ENCODE measurements around the gene SERHL2. TPM values are rescaled to one million over a fixed set of nuclear protein-coding genes. Genes with fewer than 3 reads are reported as not detected.

SERHL2 gene
- total and polyA plus RNA-seq, 2 donors (not counting 3 experiments of a cell fraction or from before 2014, with no cell fraction given), result 0.80 to 2.0 TPM

DNA sequence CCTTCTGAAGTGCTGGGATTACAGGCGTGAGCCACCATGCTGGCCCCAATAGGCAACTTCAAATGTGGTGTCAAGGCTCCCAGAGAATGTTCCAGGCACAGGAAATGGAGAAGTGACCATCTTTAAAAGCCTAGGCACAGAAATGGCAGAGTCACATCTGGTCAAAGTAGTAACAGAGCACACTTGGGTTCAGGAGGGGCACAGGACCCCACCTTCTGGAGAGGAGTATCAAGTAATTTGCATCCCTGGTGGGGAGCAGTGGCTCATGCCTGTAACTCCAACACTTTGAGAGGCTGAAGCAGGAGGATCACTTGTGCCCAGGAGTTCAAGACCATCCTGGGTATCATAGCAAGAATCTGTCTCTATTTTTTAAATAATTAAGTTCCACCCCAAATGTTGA is 29.2 kb downstream of the SERHL2 start:
- Histone ChIP-seq H3K79me2 (ENCODE audit: control insufficient read depth, insufficient read depth, low read length) (peaks cover 15% of the 10 kb centered on the region), H2AFZ (ENCODE audit: low read depth, low read length) (no peak overlapping the region), H3K27ac (ENCODE audit: insufficient read depth, low read depth, low read length) (no peak overlapping the region), H3K4me3 (replicated peaks in 1 of 3; ENCODE audit: insufficient read depth in 1 of 3, low read depth in 1 of 3, low read length in 3 of 3) (no peak overlapping the region), H3K9me1 (replicated peaks; ENCODE audit: control insufficient read depth, extremely low read depth, insufficient read depth, low read length) (no peaks in the 10 kb centered on the region), H4K20me1 (replicated peaks; ENCODE audit: control insufficient read depth, extremely low read depth, insufficient read depth, low read length) (no peaks in the 10 kb centered on the region), H3K4me1 (ENCODE audit: control insufficient read depth, extremely low read depth, insufficient read depth, low read length) (peaks cover 3% of the 10 kb centered on the region), H3K36me3 (ENCODE audit: control insufficient read depth in 2 of 2, extremely low read depth in 1 of 2, insufficient read depth in 2 of 2, low read length in 2 of 2) (peaks cover 19 to 42% of the 10 kb centered on the region in 2 experiments), H3K9ac (replicated peaks; ENCODE audit: extremely low read depth, insufficient read depth, low read length) (no peak overlapping the region), H3K4me2 (ENCODE audit: insufficient read depth, low read length) (no peak overlapping the region), H3K9me3 (replicated peaks; ENCODE audit: control insufficient read depth, insufficient read depth, low read length) (no peaks in the 10 kb centered on the region), H3K27me3 (ENCODE audit: control insufficient read depth in 2 of 2, insufficient read depth in 2 of 2, low read length in 2 of 2) (no peaks in the 10 kb centered on the region)
- CTCF ChIA-PET, result no interaction called here
- no TSS peak for BruUV-seq (replicated peaks)
- DNase-seq (ENCODE audit: low read depth, low spot score) (no peak), FAIRE-seq (no peak)
- POLR2A ChIA-PET, result no interaction called here
- no peak for TF ChIP-seq EZH2 (IDR thresholded peaks at IDR 0.05; ENCODE audit: borderline replicate concordance, low read depth, low read length, severe bottlenecking)
- intact Hi-C loops (cut with micrococcal nuclease) (no loop called here), dilution Hi-C loops (cut with MboI; ENCODE audit: extremely low pct_ligation_motif_present, low sequenced_read_pairs) (no loop called here)

DNA sequence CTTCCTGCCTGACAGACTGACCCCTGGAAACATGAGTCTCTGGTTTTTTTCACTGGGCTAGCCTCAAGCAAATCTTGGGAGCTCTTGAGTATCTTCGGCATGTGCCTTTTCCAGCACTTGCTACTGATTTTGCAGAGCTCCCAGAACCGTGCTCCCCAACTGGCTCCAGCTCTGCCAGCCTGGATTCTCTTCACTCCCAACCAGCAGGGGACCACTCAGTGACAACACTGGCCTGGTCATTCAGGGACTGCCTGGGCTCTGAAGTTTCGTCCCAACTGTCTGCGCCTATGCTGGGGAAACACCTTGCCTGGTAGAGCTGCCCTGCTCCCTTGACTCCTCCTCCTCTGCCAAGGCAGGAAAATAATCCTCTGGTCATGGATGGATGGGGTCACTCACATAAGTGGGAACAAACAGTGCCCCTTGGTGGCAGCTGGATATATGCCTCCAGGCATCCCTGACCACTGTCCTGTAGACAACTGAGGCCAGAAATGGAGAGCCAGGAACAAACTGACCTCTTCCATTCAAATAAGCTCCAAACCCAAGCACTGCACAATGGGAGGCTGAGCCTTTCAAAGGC is 30.7 kb downstream of the SERHL2 start:
- Histone ChIP-seq H3K9me1 (replicated peaks; ENCODE audit: control insufficient read depth, extremely low read depth, insufficient read depth, low read length) (no peaks in the 10 kb centered on the region), H3K4me3 (replicated peaks in 1 of 3; ENCODE audit: insufficient read depth in 1 of 3, low read depth in 1 of 3, low read length in 3 of 3) (no peak overlapping the region), H3K9me3 (replicated peaks; ENCODE audit: control insufficient read depth, insufficient read depth, low read length) (no peaks in the 10 kb centered on the region), H3K27ac (ENCODE audit: insufficient read depth, low read depth, low read length) (no peak overlapping the region), H3K4me1 (ENCODE audit: control insufficient read depth, extremely low read depth, insufficient read depth, low read length) (peaks cover 3% of the 10 kb centered on the region), H2AFZ (ENCODE audit: low read depth, low read length) (no peak overlapping the region), H3K9ac (replicated peaks; ENCODE audit: extremely low read depth, insufficient read depth, low read length) (no peak overlapping the region), H3K36me3 (ENCODE audit: control insufficient read depth in 2 of 2, extremely low read depth in 1 of 2, insufficient read depth in 2 of 2, low read length in 2 of 2) (peaks cover 19 to 41% of the 10 kb centered on the region in 2 experiments), H4K20me1 (replicated peaks; ENCODE audit: control insufficient read depth, extremely low read depth, insufficient read depth, low read length) (no peaks in the 10 kb centered on the region), H3K79me2 (ENCODE audit: control insufficient read depth, insufficient read depth, low read length) (peaks cover 15% of the 10 kb centered on the region), H3K4me2 (ENCODE audit: insufficient read depth, low read length) (no peak overlapping the region), H3K27me3 (ENCODE audit: control insufficient read depth in 2 of 2, insufficient read depth in 2 of 2, low read length in 2 of 2) (no peaks in the 10 kb centered on the region)
- POLR2A ChIA-PET, result no interaction called here
- intact Hi-C loops (cut with micrococcal nuclease), result no loop called here
- TF ChIP-seq EZH2 (IDR thresholded peaks at IDR 0.05; ENCODE audit: borderline replicate concordance, low read depth, low read length, severe bottlenecking) (no peak), GATA2 (IDR thresholded peaks at IDR 0.05; ENCODE audit: insufficient read depth, insufficient read length, low read depth, low read length) (no peak), JUN (IDR thresholded peaks at IDR 0.05; ENCODE audit: borderline replicate concordance, insufficient read depth, insufficient read length, low read depth) (no peak)
- DNase-seq (ENCODE audit: low read depth, low spot score), result no peak
- dilution Hi-C loops (cut with MboI; ENCODE audit: extremely low pct_ligation_motif_present, low sequenced_read_pairs), result no loop called here
- CTCF ChIA-PET, result interaction anchor here (1.2 kb wide), 1 partner anchor 24 kb away, joined by 5 read pairs; no protein-coding TSS in a partner anchor
- no peak for FAIRE-seq
- BruUV-seq (replicated peaks), result no TSS peak

All from endothelial cell of umbilical vein (primary cell).